AG09319 (cell line): ENCODE measurements around the gene THOP1.

Experiments
- DNase-seq: peaks from one replicate; pipeline ENCODE4 v3.0.0-alpha.2; 2010; ENCODE audit warnings: low read depth; ENCODE audit errors: extremely low read depth
- TF ChIP-seq, protein P1 (sequence below): IDR thresholded peaks from 2 replicates; pipeline ENCODE4 v1.5.1; 2011; ENCODE audit warnings: low read depth, mild to moderate bottlenecking, inconsistent platforms, low read length, moderate library complexity

Gene THOP1

DNA sequence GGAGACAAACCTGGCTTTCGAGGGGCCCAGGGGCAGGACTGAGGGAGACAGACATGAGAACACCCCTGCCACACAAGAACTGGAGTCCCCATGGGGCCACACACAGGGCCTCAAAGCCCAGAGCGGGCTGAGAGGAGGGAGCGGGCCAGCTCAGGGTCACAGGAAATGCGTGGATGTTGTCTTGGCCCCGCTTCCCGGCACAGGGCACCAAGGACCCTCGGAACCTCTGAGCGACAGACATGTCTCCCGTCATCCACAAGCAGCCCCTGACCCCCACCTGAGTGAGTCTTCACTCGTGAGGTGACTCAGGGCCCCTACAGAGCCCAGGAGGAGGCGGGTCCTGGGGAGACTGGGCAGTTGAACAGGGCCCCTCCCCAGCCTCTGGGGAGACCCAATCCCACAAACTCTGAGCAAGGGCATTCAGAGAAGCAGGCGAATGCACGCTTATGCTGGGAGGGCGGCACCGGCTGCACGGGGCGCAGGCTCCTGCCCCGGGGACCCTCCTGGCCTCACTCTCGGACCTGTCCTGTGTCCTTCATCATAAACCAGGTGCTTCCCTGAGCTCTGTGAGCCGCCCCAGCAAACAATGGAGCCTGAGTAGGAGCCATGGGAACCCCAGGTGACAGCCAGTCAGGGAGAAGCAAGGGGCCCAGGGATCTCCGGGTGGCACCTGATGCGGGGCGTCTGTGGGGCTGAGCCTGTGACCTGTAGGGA is 22.4 kb upstream of the THOP1 start:
- TF ChIP-seq, protein P1, sequence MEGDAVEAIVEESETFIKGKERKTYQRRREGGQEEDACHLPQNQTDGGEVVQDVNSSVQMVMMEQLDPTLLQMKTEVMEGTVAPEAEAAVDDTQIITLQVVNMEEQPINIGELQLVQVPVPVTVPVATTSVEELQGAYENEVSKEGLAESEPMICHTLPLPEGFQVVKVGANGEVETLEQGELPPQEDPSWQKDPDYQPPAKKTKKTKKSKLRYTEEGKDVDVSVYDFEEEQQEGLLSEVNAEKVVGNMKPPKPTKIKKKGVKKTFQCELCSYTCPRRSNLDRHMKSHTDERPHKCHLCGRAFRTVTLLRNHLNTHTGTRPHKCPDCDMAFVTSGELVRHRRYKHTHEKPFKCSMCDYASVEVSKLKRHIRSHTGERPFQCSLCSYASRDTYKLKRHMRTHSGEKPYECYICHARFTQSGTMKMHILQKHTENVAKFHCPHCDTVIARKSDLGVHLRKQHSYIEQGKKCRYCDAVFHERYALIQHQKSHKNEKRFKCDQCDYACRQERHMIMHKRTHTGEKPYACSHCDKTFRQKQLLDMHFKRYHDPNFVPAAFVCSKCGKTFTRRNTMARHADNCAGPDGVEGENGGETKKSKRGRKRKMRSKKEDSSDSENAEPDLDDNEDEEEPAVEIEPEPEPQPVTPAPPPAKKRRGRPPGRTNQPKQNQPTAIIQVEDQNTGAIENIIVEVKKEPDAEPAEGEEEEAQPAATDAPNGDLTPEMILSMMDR, result no peak
- no peak for DNase-seq

DNA sequence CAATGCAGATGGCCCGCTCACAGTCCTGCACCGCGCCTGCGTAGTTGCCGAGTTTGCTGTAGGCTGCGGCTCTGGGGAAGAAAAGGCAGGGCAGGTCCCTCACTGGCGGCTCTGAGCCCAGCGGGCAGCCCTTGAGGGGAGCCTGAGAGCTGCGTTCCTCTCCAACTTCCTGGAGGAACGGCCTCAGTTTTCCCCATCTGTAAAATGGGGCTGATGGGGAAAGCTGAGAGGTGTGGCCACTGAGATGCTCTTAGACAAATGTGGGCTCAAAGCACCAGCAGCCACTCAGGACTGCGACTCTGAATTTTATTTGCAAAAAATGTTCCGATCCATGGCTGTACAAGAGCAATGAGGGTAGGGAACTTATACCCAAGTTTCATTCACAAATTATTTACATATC is 21.6 kb upstream of the THOP1 start:
- TF ChIP-seq, protein P1, result no peak
- no peak for DNase-seq

DNA sequence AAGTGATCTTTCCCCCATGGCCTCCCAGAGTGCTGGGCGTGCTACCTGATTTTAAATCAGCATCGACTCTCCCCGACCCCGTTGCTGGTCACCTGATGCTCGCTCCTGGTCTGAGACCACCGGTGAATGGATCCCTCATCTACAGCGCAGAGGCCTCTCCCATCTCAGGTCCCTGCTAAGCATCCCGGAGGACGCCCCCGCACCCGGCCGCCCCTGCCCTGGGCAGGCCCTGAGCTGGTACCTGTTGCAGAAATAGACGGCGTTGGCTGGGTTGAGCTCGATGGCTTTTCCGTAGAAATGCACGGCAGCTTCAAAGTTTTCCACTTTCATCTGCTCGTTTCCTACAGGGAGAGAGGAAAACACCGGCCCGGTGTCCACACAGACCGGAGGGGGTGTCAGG is 20.4 kb upstream of the THOP1 start:
- no peak for DNase-seq
- TF ChIP-seq, protein P1, result no peak

DNA sequence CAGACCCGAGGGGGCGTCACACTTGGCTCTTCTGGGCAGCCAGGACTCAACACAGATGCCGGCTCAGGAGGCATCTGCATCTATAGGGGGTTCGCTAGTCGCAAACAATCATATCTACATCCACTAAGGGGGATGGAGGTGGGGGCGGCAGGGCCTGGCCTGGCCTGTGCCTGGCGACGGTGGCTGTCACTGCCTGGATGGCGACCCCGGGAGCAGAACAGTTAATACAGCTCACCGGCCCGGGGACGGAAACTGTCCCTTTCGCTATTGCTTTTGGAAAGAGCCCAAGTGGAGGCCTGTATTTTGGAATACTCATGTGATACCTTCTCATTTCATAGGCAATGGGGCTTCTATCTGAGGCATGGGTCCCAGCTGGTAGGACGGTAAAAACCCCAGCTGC is 19.9 kb upstream of the THOP1 start:
- no peak for DNase-seq
- TF ChIP-seq, protein P1, result no peak

DNA sequence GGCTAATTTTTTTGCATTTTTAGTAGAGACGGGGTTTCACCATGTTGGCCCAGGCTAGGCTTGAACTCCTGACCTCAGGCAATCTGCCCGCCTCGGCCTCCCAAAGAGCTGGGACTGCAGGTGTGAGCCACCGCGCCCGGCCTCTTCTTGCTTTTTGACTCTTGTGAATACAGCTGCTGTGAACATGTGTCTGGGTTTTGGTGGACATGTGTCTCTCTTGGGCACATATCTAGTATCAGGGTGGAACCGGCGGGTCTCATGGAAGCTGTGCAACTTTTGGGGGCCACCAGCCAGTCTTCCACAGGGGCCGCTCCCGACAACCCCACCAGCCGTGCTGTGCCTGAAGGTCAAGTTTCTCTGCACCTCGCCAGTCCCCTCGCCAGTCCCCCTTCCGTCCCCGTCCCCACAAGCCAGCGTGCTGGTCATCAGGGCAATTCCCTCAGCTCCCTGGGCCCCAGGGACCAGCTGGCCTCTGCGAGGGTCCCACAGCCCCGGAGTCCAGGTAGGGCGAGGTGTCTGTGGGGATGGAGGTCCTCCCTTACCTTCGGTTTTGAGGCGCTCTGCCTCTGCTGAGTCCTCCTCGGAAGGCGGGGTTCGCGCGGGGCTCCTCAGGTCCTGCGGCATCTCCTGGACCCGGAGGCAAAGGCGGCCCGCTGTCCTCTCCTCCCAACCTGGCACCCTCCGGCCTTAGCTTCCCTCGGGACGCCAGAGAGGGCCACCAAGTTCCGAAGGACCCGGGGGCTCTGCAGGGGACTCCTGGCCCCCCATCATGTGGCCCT is 18.5 kb upstream of the THOP1 start:
- TF ChIP-seq, protein P1, result no peak
- no peak for DNase-seq

DNA sequence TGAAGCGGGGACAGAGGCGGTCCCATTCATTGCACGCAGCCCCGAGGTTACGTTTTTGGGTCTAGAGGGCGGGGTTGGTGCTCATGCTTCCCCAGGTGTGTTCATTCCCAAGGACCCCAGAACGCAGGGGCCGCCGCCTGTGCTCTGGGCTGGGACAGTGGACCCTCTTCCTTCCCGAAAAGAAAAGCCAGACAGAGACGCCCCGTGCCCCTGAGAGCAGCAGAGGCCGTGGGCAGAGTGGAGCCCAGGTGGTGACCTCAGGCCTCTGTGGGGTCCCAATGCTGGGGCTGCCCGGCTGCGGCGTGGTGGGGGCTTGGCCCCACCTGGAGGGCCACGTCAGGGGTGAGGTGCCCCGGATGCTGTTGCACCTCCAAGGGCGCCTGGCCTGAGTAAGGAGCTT is 17.6 kb upstream of the THOP1 start:
- DNase-seq, result no peak
- TF ChIP-seq, protein P1, result no peak

DNA sequence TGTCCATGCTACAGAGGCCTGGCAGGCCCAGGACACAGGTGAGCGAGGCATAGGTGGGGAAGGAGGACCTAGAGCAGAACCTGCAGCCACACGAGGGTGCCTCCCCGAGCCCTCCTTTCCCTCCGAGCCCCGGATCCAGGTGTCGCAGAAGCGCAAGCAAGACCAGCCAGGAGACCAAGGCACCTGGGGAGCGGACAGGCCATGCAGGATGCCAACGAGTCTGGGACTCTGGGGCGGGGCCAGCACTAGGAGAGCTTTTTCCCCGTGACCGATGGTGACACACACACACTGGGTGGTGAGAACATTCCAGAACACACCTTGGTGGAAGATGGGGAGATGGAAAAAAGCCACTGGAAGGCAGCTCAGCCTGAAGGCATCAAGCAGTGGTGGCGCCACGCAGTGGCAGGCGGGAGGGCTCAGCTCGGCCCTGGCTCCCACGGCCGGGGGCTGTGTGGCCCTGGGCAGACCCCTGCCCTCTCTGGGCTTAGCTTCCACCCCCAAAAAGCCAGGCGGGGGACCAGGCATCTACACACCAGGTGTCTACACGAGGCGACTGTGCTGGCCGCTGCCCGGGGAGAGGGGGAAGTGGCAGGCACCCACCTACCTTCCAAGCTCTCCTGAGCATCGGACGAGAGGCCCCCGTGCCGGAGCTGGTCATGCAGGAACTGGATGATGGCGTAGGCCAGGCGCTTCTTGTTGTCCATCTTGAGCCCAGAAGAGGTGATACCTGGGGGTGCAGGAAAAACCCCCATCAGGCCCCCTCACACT is 16.8 kb upstream of the THOP1 start:
- TF ChIP-seq, protein P1, result no peak
- no peak for DNase-seq
